IPS-18a (cell line): ENCODE measurements around the gene NXNL2.

ENCODE experiments used
- H3K27ac ChIP-seq: one replicate; pipeline ENCODE4 v1.5.1; 2013; ENCODE audit warnings: low read length
- H3K27me3 ChIP-seq: one replicate; pipeline ENCODE4 v1.6.1; 2013; ENCODE audit warnings: mild to moderate bottlenecking, low read length; ENCODE audit not compliant: control insufficient read depth, insufficient read depth
- H3K36me3 ChIP-seq: one replicate; pipeline ENCODE4 v1.6.1; 2013; ENCODE audit warnings: low read depth, low read length; ENCODE audit not compliant: control insufficient read depth
- H3K4me1 ChIP-seq: one replicate; pipeline ENCODE4 v1.6.1; 2013; ENCODE audit warnings: low read depth, low read length; ENCODE audit not compliant: control insufficient read depth
- H3K4me3 ChIP-seq: one replicate; pipeline ENCODE4 v1.5.1; 2013; ENCODE audit warnings: low read length
- H3K9ac ChIP-seq: one replicate; pipeline ENCODE4 v1.6.1; 2013; ENCODE audit warnings: mild to moderate bottlenecking, low read length, moderate library complexity
- H3K9me3 ChIP-seq: one replicate; pipeline ENCODE4 v1.6.1; 2013; ENCODE audit warnings: low read depth, low read length; ENCODE audit not compliant: control insufficient read depth

Gene NXNL2

DNA sequence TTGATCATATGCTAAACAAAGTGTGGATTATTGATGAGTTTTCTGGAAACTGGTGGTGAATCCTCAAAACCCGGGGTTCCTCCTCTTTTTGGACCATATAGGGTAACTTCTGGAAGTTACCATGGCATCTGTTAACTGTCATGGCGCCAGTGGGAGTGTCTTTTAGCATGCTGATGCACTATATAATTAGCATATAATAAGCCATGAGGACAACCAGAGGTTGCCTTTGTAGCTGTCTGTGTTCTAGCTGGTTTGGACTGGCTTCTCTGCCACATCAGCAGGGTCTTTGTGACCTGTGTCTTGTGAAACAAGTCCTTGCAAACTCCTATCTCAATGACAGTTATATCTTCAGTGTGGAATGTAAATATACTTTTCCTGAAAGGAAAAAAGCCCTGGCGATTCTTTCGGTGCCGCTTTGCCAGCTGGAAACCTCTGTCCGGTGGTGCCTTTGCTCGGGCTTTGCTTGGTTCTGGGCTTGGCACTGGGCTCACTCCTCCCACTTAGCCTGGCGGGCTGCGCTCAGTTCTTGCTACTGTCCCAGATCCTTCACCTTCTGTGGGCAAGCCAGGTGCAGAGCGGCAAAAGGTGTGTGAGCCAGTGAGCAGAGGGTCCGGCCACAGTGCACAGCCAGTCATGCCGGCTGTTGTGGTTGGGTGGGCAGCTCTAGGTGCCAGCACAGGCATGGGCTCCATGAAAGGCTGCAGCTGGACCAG, 20.4 kb downstream of the NXNL2 start:
- H3K4me3 ChIP-seq: no peak overlapping the region
- peaks cover 17% of the 10 kb centered on the region for H3K4me1 ChIP-seq
- no peaks in the 10 kb centered on the region for H3K9me3 ChIP-seq
- no peak overlapping the region for H3K9ac ChIP-seq
- H3K27ac ChIP-seq: no peak overlapping the region
- H3K36me3 ChIP-seq: no peaks in the 10 kb centered on the region
- no peaks in the 10 kb centered on the region for H3K27me3 ChIP-seq

DNA sequence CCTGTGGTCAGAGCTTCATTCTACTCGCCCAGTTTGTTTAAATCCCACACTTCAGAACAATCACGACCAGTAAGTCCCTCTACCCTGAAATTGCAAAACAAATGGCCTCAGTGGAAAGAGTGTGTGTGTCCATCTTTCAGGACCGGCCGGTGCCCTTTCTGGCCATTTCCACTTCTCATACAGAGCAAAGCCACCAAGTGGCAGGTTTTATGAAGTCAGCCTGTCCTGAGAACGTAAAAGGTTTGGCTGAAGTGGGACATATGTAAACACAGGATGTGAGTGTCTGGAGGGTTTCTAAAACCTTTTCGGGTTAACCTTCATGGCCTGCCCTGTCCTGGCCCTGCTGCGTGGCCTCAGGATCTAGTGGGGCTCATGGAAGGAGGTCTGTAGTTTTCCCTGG, 24.7 kb downstream of the NXNL2 start:
- Histone ChIP-seq H3K9me3 (no peaks in the 10 kb centered on the region), H3K4me3 (no peak overlapping the region), H3K36me3 (no peaks in the 10 kb centered on the region), H3K27ac (no peak overlapping the region), H3K4me1 (no peaks in the 10 kb centered on the region), H3K9ac (no peak overlapping the region), H3K27me3 (no peaks in the 10 kb centered on the region)

- H3K27ac ChIP-seq: no peak overlapping the region
- H3K4me1 ChIP-seq: no peaks in the 10 kb centered on the region
These were observed 32.9 kb downstream of the NXNL2 start for GRCh38 chr9:88567870-88568269.

GRCh38 chr9:88571419-88571818, 36.4 kb downstream of the NXNL2 start:
- Histone ChIP-seq H3K4me1 (no peaks in the 10 kb centered on the region), H3K27me3 (no peaks in the 10 kb centered on the region), H3K9ac (no peak overlapping the region), H3K27ac (no peak overlapping the region), H3K4me3 (no peak overlapping the region), H3K36me3 (no peaks in the 10 kb centered on the region), H3K9me3 (no peaks in the 10 kb centered on the region)

More at GRCh38 chr9:88567870-88568269, 32.9 kb downstream of the NXNL2 start:
- Histone ChIP-seq H3K27me3 (no peaks in the 10 kb centered on the region), H3K9ac (no peak overlapping the region), H3K9me3 (no peaks in the 10 kb centered on the region), H3K36me3 (no peaks in the 10 kb centered on the region), H3K4me3 (no peak overlapping the region)

GRCh38 chr9:88572684-88573083, 37.7 kb downstream of the NXNL2 start:
- Histone ChIP-seq H3K4me3 (no peak overlapping the region), H3K27me3 (peaks cover 1% of the 10 kb centered on the region), H3K4me1 (no peaks in the 10 kb centered on the region), H3K36me3 (no peaks in the 10 kb centered on the region), H3K9ac (no peak overlapping the region), H3K9me3 (no peaks in the 10 kb centered on the region), H3K27ac (no peak overlapping the region)

DNA sequence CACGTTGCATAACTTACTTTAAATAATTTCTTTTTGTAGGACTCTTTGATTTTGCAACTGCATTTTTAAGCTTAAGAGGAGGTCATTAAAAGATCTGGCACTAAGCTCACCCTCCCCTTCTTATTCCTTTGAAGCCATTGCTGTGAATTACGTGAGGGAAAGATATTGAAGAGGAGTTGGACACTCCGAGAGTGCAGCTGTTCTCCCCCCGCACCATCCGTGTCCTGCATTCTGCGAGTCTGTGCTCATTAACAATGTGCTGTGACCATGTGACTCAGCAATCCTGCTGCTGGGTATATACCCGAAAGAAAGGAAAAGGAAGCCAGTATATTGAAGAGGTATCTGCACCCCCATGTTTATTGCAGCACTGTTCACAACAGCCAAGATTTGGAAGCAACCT, 40.0 kb downstream of the NXNL2 start:
- Histone ChIP-seq H3K27me3 (peaks cover 7% of the 10 kb centered on the region), H3K4me1 (no peaks in the 10 kb centered on the region), H3K36me3 (no peaks in the 10 kb centered on the region), H3K27ac (no peak overlapping the region), H3K9ac (no peak overlapping the region), H3K4me3 (no peak overlapping the region), H3K9me3 (no peaks in the 10 kb centered on the region)

DNA sequence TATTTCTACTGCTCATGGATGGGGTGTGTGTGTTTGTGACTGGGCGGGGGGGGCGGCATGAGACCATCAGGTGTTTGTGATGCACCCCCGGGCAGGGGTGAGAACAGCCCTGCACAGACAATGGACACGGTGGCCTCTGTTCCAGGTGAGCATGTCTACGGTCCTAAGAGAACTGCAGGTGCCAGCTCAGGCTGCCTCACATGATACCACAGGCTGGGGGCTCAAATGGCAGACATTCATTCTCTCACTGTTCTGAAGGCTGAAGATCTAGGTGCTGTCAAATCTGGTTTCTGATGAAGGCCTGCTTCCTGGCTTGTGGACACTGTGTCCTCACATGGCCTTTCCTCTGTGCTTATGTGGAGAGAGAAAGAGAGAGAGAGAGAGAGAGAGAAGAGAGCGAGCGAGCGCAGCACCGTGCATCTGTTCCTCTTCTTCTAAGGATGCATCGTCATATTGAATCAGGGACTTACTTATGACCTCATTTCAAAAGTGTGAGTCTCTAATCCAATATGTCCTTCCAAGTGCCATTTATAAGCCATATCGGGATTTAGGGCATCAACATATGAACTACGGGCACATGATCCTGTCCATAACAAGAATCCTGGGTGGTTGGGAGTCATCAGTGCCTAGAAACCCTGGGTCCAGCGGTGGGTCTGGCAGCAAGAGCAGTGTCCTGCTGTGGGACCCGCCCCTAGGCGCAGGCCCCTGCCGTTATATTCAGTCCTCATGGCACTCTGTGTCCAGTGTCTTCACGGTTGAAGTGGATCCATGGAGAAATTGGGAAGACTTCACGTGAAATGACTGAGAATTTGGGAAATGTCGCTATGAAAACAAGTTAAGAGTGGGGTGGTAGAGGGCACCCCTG, 42.5 kb downstream of the NXNL2 start:
- no peak overlapping the region for H3K9ac ChIP-seq
- H3K4me1 ChIP-seq: no peaks in the 10 kb centered on the region
- H3K27ac ChIP-seq: no peak overlapping the region
- H3K27me3 ChIP-seq: peaks cover 7% of the 10 kb centered on the region
- no peaks in the 10 kb centered on the region for H3K9me3 ChIP-seq
- H3K4me3 ChIP-seq: no peak overlapping the region
- H3K36me3 ChIP-seq: no peaks in the 10 kb centered on the region

GRCh38 chr9:88578121-88579049, 43.4 kb downstream of the NXNL2 start:
- H3K27me3 ChIP-seq: peaks cover 7% of the 10 kb centered on the region
- no peaks in the 10 kb centered on the region for H3K4me1 ChIP-seq
- no peak overlapping the region for H3K27ac ChIP-seq
- no peak overlapping the region for H3K4me3 ChIP-seq
- no peaks in the 10 kb centered on the region for H3K36me3 ChIP-seq
- no peak overlapping the region for H3K9ac ChIP-seq
- no peaks in the 10 kb centered on the region for H3K9me3 ChIP-seq

DNA sequence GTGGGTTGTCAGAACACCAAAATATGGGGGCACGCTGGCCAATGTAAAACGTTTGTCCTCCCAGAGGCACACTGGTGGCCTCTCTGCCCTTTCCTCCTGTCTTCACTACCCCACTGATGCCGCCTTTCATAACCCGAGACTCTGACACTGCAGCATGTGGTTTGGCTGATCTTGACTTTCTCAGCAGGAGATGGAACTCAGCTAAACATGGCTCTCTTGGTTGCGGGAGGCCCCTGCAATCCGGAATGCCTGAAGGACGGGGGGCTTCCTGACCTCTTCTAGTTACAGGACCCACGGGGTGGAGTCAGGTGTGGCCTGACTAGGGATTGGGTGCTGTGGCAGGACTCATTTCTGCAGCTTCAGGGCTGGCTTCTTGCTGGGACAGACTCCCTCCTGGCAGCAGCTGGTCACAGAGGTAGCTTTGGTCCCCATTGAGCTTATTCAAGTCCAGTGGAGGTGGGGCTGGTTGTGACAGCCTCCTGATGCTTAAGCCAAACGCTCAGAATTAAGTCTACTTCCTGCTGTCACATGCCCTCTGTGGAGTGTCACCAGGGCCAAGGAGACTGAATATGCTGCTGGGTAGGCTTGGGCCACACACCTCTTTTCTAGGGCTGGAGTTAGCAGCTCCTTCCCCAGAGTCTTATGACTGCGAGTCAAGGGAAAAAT, 44.2 kb downstream of the NXNL2 start:
- H3K36me3 ChIP-seq: no peaks in the 10 kb centered on the region
- no peaks in the 10 kb centered on the region for H3K4me1 ChIP-seq
- H3K9ac ChIP-seq: no peak overlapping the region
- no peaks in the 10 kb centered on the region for H3K9me3 ChIP-seq
- peaks cover 7% of the 10 kb centered on the region for H3K27me3 ChIP-seq
- no peak overlapping the region for H3K4me3 ChIP-seq
- H3K27ac ChIP-seq: no peak overlapping the region

DNA sequence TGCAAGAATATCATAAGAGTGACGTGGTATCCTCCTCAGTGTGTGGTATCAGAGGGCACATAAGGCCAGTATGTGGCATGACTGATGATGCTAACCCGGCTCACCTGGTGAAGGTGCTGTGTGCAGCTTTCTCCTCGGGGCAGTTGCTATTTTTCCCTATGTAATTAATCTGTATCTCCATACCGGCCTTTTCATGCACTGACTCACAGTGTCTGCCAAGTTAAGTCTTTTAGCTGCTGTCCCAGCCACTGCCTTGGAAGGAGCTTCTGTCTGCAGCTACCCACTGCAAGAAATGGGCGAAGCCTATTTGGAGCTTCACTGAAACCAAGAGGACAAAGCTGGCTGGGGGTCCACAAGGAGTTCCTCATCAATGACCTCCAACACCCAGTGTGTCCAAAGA, 46.0 kb downstream of the NXNL2 start:
- Histone ChIP-seq H3K4me3 (no peak overlapping the region), H3K27ac (no peak overlapping the region), H3K9ac (no peak overlapping the region), H3K9me3 (no peaks in the 10 kb centered on the region), H3K4me1 (no peaks in the 10 kb centered on the region), H3K27me3 (peaks cover 7% of the 10 kb centered on the region), H3K36me3 (no peaks in the 10 kb centered on the region)
